GM21723 (cell line): ENCODE measurements around the gene SPTBN1.
A peak's percentile ranks its signal among the peaks of the same experiment; 100 is the strongest.

Experiments used
- ATAC-seq: cut with Tn5 transposase; IDR thresholded peaks from one replicate; pipeline ENCODE4 v1.9.1; 2021; ENCODE audit warnings: mild to moderate bottlenecking, moderate library complexity; ENCODE audit not compliant: unreplicated experiment

Gene SPTBN1

GRCh38 chr2:54587171-54588016 lies 131.3 kb downstream of the SPTBN1 start:
- ATAC-seq, result no peak

- peak; percentile 34 for ATAC-seq
Measured at GRCh38 chr2:54588244-54588899, 132.2 kb downstream of the SPTBN1 start.

GRCh38 chr2:54589038-54589339 lies 132.9 kb downstream of the SPTBN1 start:
- ATAC-seq, result no peak

GRCh38 chr2:54589340-54590215 lies 133.5 kb downstream of the SPTBN1 start:
- ATAC-seq, result peak; percentile 41

- ATAC-seq, result no peak
Measured at GRCh38 chr2:54590216-54591120, 134.3 kb downstream of the SPTBN1 start.

GRCh38 chr2:54591551-54591950 lies 135.4 kb downstream of the SPTBN1 start:
- no peak for ATAC-seq

- ATAC-seq, result no peak
Measured at GRCh38 chr2:54593249-54593648, 137.1 kb downstream of the SPTBN1 start.

DNA sequence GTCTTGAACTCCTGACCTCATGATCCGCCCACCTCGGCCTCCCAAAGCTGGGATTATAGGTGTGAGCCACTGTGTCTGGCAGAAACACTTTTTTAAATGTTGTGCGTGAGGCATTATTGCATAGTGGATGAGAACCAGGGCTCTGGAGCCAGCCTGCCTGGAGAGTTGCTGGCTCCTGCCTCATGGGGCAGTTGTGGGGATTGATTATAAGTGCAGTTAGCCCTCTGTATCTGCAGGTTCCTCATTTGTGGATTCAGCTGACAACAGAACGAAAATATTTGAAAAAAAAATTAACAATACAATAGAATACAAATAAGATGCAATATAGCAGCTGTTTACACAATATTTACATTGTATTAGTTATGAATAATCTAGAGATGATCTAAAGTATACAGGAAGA lies 137.9 kb downstream of the SPTBN1 start:
- ATAC-seq, result no peak

DNA sequence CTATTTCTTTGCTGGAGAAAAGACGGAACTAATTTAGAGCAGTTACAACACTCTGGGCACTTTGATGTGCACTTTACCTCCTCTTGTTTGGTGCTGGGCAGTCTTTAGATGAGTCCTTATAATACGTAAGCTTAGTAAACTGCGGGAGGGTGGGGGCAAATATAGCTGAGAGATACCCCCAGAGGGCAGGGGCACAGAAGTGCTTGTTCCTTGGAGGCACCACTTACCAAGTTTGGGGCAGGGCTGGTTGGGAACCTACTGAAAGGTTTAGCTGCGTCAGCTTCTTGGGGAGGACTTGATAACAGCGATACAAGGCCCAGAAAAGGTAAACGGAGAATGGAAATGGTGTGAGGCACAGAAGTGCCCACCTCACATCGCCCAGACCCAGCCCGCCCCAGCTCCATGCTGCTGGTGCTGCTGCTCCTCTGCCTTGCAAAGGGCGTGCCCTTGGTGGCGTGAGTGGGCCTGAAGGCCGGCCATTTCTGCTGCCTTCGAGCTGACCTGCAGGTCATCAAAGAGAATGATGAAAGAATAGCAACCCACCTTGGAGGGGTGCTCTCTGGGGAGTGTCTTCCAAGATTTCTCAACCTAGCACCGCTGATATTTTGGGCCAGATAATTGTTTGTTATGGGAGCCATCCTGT lies 139.2 kb downstream of the SPTBN1 start:
- ATAC-seq, result no peak

DNA sequence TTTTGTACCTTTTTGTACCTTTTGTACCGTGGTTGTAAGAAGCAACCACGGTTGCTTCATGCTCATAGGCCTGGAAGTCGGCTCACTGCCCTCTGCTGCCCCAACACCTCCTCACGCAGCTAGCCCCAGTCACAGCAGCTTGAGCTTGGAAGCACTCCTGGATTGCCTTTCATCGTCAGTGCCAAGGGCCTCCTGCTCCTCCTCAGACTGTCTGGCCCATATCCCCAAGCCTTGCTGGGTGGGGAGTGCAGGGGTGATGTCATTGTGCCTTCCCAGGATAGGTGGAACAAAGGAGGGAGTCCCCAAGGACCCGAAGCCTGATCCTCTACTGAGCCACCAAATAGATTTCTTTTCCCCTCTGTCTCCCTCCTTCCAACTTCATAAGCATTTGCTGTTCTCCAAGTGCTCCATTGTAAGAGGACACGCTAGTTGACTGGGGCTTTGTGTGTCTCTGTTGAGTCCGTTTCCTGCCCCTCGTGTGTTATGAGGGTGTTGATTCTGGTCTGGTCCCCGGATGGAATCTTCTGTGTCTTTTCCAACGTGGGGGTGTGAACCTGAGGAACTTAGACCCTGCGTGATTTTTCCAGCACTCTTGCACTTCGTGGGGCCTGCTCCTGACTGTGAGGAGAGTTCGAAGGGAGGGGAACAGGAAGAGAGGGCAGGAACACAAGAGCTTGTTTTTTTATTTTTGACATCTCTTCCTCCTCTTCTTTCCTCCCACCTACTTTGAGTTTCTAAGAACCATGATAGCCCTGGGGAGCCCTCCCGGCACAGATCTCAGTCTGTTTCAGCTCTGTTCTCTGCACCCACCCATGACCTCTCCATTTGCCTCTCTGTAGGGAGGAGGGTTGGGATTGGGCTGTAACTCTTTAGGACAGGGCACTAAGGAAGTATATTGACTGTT lies 140.1 kb downstream of the SPTBN1 start:
- no peak for ATAC-seq

DNA sequence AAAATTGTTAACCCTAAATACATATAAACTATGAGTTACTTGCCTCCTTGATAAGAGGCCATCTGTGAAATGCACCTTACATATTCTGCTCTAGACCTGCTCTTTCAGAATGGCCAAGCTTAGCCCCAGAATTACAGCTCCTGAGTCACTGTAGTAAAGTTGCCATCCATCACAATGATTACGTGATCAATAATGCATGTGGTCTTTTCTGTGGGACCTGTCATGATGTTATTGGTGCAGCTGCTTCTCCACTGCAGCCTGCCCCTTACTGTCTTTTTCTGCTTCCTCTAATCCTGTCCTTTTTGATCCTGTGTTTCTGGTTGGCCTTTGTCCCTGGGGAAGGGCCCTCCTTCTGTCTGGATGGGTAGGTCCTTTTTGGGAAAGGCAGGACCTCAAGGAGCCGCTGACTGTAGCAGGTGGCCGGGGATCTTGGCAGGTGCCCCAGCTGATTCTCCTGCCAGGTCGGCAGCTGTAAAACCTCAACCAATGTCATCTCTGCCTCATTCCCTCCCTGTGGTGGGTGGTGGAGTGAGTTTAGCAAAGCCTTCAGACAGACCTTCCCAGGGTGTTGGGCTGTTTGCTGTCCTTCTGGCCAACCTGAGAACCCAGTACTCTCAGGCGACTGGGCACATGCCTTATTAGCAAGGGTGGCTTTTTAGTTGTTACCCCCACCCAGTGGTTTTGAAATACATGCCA lies 141.2 kb downstream of the SPTBN1 start:
- ATAC-seq, result no peak

- no peak for ATAC-seq
Measured at GRCh38 chr2:54598347-54599325, 142.5 kb downstream of the SPTBN1 start.

GRCh38 chr2:54599326-54599710 lies 143.2 kb downstream of the SPTBN1 start:
- ATAC-seq, result no peak

DNA sequence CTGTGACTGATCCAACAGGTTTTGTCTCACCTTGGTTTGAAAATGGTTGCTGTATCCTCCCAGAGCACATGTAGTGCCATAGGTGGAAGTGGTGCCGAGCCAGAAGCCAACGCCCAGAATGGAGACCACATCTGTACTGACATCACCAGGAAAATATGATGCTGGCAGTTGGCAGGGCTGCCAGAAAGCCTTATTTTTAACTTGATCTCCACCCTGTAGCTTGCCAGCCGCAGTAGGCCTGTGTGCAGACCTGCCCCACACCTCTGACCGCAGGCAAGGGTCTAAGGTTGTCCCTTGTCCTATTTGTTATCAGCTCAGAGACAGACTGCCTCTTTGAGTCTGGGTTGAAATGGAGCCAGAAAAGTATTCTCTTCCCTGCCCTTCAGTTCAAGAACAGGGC lies 143.8 kb downstream of the SPTBN1 start:
- ATAC-seq, result no peak

- no peak for ATAC-seq
Measured at GRCh38 chr2:54601339-54601738, 145.2 kb downstream of the SPTBN1 start.

GRCh38 chr2:54602736-54603322 lies 146.7 kb downstream of the SPTBN1 start:
- no peak for ATAC-seq

- ATAC-seq, result no peak
Measured at GRCh38 chr2:54603357-54603756, 147.2 kb downstream of the SPTBN1 start.
